Measurements from ENCODE around the gene DNPH1.

DNA sequence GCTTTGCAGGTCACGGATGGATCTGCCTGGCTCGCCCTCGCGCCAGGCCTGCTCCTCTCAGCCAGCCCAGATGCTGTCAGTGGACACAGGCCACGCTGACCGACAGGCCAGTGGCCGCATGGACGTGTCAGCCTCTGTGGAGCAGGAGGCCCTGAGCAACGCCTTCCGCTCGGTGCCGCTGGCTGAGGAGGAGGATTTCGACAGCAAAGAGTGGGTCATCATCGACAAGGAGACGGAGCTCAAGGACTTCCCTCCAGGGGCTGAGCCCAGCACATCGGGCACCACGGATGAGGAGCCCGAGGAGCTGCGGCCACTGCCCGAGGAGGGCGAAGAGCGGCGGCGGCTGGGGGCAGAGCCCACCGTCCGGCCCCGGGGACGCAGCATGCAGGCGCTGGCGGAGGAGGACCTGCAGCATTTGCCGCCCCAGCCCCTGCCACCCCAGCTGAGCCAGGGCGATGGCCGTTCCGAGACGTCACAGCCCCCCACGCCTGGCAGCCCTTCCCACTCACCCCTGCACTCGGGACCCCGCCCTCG, 33.6 kb upstream of the DNPH1 start:
- TF ChIP-seq POLR2A (IDR thresholded peaks at IDR 0.05) = no peak
- TF ChIP-seq, protein P1, sequence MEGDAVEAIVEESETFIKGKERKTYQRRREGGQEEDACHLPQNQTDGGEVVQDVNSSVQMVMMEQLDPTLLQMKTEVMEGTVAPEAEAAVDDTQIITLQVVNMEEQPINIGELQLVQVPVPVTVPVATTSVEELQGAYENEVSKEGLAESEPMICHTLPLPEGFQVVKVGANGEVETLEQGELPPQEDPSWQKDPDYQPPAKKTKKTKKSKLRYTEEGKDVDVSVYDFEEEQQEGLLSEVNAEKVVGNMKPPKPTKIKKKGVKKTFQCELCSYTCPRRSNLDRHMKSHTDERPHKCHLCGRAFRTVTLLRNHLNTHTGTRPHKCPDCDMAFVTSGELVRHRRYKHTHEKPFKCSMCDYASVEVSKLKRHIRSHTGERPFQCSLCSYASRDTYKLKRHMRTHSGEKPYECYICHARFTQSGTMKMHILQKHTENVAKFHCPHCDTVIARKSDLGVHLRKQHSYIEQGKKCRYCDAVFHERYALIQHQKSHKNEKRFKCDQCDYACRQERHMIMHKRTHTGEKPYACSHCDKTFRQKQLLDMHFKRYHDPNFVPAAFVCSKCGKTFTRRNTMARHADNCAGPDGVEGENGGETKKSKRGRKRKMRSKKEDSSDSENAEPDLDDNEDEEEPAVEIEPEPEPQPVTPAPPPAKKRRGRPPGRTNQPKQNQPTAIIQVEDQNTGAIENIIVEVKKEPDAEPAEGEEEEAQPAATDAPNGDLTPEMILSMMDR (IDR thresholded peaks at IDR 0.05) = no peak

Data from esophagus squamous epithelium (tissue), 4 donors.